Neural progenitor cell (in vitro differentiated cells): ENCODE data around the gene KCNK3. TPM values are rescaled to one million over a fixed set of nuclear protein-coding genes. Genes with fewer than 3 reads are reported as not detected.

Experiments used
- DNase-seq: peaks from one replicate; pipeline ENCODE4 v3.0.0-alpha.2; 2016; ENCODE audit warnings: low spot score
- H2AFZ ChIP-seq: fragments of 200-600 bp; sonication (generic); replicated peaks from 2 replicates; pipeline ENCODE4 v1.6.1; 2016; ENCODE audit warnings: antibody characterized with exemption
- H3F3A ChIP-seq: fragments of 200-600 bp; sonication (generic); 2 replicates; pipeline ENCODE4 v1.6.1; 2016; ENCODE audit warnings: antibody characterized with exemption, low read depth
- H3K27ac ChIP-seq: fragments of 200-600 bp; sonication (generic); 2 replicates; pipeline ENCODE4 v1.5.1; 2016; ENCODE audit warnings: mild to moderate bottlenecking
- H3K27me3 ChIP-seq: fragments of 200-600 bp; sonication (generic); 2 replicates; pipeline ENCODE4 v1.6.1; 2016; ENCODE audit warnings: mild to moderate bottlenecking, moderate library complexity
- H3K36me3 ChIP-seq: fragments of 200-600 bp; sonication (generic); 2 replicates; pipeline ENCODE4 v1.5.1; 2016
- H3K4me1 ChIP-seq: fragments of 200-600 bp; sonication (generic); 2 replicates; pipeline ENCODE4 v1.6.1; 2016; ENCODE audit warnings: mixed run types
- H3K4me2 ChIP-seq: fragments of 200-600 bp; sonication (generic); 2 replicates; pipeline ENCODE4 v1.6.1; 2016
- H3K4me3 ChIP-seq: fragments of 200-600 bp; sonication (generic); 2 replicates; pipeline ENCODE4 v1.5.1; 2016
- H3K79me2 ChIP-seq: fragments of 200-600 bp; sonication (generic); 2 replicates; pipeline ENCODE4 v1.6.1; 2016; ENCODE audit warnings: low read depth
- H3K9ac ChIP-seq: fragments of 200-600 bp; sonication (generic); 2 replicates; pipeline ENCODE4 v1.6.1; 2016
- H3K9me3 ChIP-seq: fragments of 200-600 bp; sonication (generic); 2 replicates; pipeline ENCODE4 v1.5.1; 2016; ENCODE audit warnings: low read depth
- H4K20me1 ChIP-seq: fragments of 200-600 bp; sonication (generic); 2 replicates; pipeline ENCODE4 v1.6.1; 2016; ENCODE audit warnings: low read depth
- H3K27ac Mint-ChIP-seq: 3 replicates; pipeline ENCODE4 v1.8.0; 2021; ENCODE audit warnings: mixed read lengths
- H3K27me3 Mint-ChIP-seq: 2 replicates; pipeline ENCODE4 v1.8.0; 2022; ENCODE audit warnings: low read depth, mild to moderate bottlenecking, inconsistent platforms, moderate library complexity, mixed read lengths; ENCODE audit not compliant: insufficient read depth
- H3K36me3 Mint-ChIP-seq: 3 replicates; pipeline ENCODE4 v1.8.0; 2021; ENCODE audit warnings: mixed read lengths
- H3K4me1 Mint-ChIP-seq: 3 replicates; pipeline ENCODE4 v1.8.0; 2021; ENCODE audit warnings: mixed read lengths
- H3K4me3 Mint-ChIP-seq: 3 replicates; pipeline ENCODE4 v1.8.0; 2021; ENCODE audit warnings: mild to moderate bottlenecking, moderate library complexity, mixed read lengths
- H3K9me3 Mint-ChIP-seq: 3 replicates; pipeline ENCODE4 v1.8.0; 2020; ENCODE audit warnings: mixed read lengths
- EZH2 ChIP-seq: fragments of 200-600 bp; sonication (generic); IDR thresholded peaks from 2 replicates; pipeline ENCODE4 v1.6.1; 2017; ENCODE audit warnings: antibody characterized with exemption, mild to moderate bottlenecking, moderate library complexity
- EZH2phosphoT487 ChIP-seq: fragments of 200-600 bp; sonication (generic); IDR thresholded peaks from 2 replicates; pipeline ENCODE4 v1.6.1; 2017; ENCODE audit warnings: antibody characterized with exemption
- total RNA-seq: library from RNA; depleted of rRNA; stranded (reverse); fragments of >200 nt; gene quantifications from 2 replicates; pipeline ENCODE4 v1.2.3, GENCODE V29; 2015; ENCODE audit warnings: low replicate concordance
- TF ChIP-seq, protein P1 (sequence below): fragments of 200-600 bp; sonication (generic); IDR thresholded peaks from 2 replicates; pipeline ENCODE4 v1.5.1; 2017; ENCODE audit warnings: antibody characterized with exemption, mild to moderate bottlenecking

The KCNK3 gene
- total RNA-seq, 1 donor from 2014 or later = not detected

GRCh38 chr2:26649322-26649721, 43.2 kb upstream of the KCNK3 start:
- Histone ChIP-seq H3F3A (peaks cover 25% of the 10 kb centered on the region), H3K79me2 (no peaks in the 10 kb centered on the region), H3K4me1 (peaks cover 31% of the 10 kb centered on the region), H3K9me3 (no peaks in the 10 kb centered on the region), H2AFZ (no peak overlapping the region), H3K4me2 (no peak overlapping the region), H3K4me3 (no peak overlapping the region), H3K36me3 (no peaks in the 10 kb centered on the region), H3K27me3 (peaks cover 6% of the 10 kb centered on the region), H3K27ac (no peak overlapping the region), H4K20me1 (no peaks in the 10 kb centered on the region), H3K9ac (no peak overlapping the region)
- no peak for DNase-seq
- TF ChIP-seq EZH2phosphoT487 (no peak), EZH2 (no peak)
- TF ChIP-seq, protein P1, sequence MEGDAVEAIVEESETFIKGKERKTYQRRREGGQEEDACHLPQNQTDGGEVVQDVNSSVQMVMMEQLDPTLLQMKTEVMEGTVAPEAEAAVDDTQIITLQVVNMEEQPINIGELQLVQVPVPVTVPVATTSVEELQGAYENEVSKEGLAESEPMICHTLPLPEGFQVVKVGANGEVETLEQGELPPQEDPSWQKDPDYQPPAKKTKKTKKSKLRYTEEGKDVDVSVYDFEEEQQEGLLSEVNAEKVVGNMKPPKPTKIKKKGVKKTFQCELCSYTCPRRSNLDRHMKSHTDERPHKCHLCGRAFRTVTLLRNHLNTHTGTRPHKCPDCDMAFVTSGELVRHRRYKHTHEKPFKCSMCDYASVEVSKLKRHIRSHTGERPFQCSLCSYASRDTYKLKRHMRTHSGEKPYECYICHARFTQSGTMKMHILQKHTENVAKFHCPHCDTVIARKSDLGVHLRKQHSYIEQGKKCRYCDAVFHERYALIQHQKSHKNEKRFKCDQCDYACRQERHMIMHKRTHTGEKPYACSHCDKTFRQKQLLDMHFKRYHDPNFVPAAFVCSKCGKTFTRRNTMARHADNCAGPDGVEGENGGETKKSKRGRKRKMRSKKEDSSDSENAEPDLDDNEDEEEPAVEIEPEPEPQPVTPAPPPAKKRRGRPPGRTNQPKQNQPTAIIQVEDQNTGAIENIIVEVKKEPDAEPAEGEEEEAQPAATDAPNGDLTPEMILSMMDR = no peak
- Mint-ChIP-seq H3K27me3 (peaks cover 17% of the 10 kb centered on the region), H3K9me3 (peaks cover 6% of the 10 kb centered on the region), H3K36me3 (no peaks in the 10 kb centered on the region), H3K4me1 (peaks cover 44% of the 10 kb centered on the region), H3K4me3 (no peak overlapping the region), H3K27ac (no peak overlapping the region)

DNA sequence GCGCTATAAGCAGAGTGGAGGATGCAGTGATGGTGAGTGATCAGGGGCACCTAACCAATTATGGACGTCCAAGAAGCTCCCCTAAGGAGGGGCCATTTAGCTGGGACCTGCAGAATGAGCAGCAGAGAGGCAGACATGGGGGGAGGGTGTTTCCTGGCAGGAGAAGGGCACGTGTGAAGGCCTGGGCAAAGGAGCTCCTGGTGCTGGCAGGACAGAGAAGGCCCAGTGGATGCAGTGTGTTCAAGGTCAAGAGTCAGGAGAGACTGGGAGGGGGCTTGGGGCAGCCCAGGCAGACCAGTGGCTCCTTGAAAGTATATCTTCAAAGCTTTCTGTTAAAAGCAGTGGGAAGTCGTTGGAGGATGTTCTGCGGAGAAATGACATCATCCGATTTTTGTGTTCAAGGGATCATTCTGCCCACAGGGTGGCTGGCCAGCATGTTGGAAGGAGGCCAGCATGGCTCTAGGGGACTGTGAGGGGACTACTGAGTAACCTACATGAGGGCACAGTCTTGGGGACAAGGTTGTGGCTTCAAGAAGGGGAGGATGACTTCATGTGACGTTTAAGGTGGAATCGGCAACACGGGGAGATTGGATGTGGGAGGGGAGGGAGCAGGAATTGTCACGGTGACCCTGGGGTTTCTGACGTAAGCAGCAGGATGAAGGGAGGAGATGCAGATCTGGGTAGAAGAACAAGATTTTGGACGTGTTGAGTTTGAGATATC, 42.4 kb upstream of the KCNK3 start:
- H3F3A ChIP-seq = peaks cover 25% of the 10 kb centered on the region
- H3K27me3 ChIP-seq = peaks cover 6% of the 10 kb centered on the region
- H3K27me3 Mint-ChIP-seq = peaks cover 15% of the 10 kb centered on the region
- peaks cover 44% of the 10 kb centered on the region for H3K4me1 Mint-ChIP-seq
- H3K36me3 ChIP-seq = no peaks in the 10 kb centered on the region
- H3K9ac ChIP-seq = no peak overlapping the region
- DNase-seq = no peak
- H3K27ac Mint-ChIP-seq = peak overlapping the region; percentile 44
- no peaks in the 10 kb centered on the region for H3K9me3 ChIP-seq
- no peak overlapping the region for H3K4me3 Mint-ChIP-seq
- H3K36me3 Mint-ChIP-seq = no peaks in the 10 kb centered on the region
- H3K27ac ChIP-seq = no peak overlapping the region
- H3K79me2 ChIP-seq = no peaks in the 10 kb centered on the region
- peaks cover 6% of the 10 kb centered on the region for H3K9me3 Mint-ChIP-seq
- no peaks in the 10 kb centered on the region for H4K20me1 ChIP-seq
- peaks cover 29% of the 10 kb centered on the region for H3K4me1 ChIP-seq
- no peak overlapping the region for H3K4me2 ChIP-seq
- no peak overlapping the region for H2AFZ ChIP-seq
- no peak overlapping the region for H3K4me3 ChIP-seq
- no peak for TF ChIP-seq EZH2
- TF ChIP-seq, protein P1 = no peak
- TF ChIP-seq EZH2phosphoT487 = no peak

- Mint-ChIP-seq H3K27me3 (peaks cover 15% of the 10 kb centered on the region), H3K36me3 (no peaks in the 10 kb centered on the region), H3K27ac (no peak overlapping the region), H3K4me3 (no peak overlapping the region), H3K4me1 (peaks cover 43% of the 10 kb centered on the region), H3K9me3 (peaks cover 6% of the 10 kb centered on the region)
- no peaks in the 10 kb centered on the region for H3K9me3 ChIP-seq
- no peak overlapping the region for H3K4me3 ChIP-seq
- no peak overlapping the region for H3K9ac ChIP-seq
- TF ChIP-seq, protein P1 = no peak
- TF ChIP-seq EZH2 (no peak), EZH2phosphoT487 (no peak)
- H3F3A ChIP-seq = peaks cover 20% of the 10 kb centered on the region
- no peak overlapping the region for H3K27ac ChIP-seq
- peaks cover 22% of the 10 kb centered on the region for H3K4me1 ChIP-seq
- peaks cover under 1% of the 10 kb centered on the region for H3K27me3 ChIP-seq
- no peak for DNase-seq
- H3K36me3 ChIP-seq = no peaks in the 10 kb centered on the region
- no peaks in the 10 kb centered on the region for H4K20me1 ChIP-seq
- H3K79me2 ChIP-seq = no peaks in the 10 kb centered on the region
- H2AFZ ChIP-seq = no peak overlapping the region
- no peak overlapping the region for H3K4me2 ChIP-seq
Observed at GRCh38 chr2:26650713-26651469, 41.6 kb upstream of the KCNK3 start.
